ENCODE results near the gene OLA1. TPM values are rescaled to one million over a fixed set of nuclear protein-coding genes. Genes with fewer than 3 reads are reported as not detected.

Gene OLA1
- polyA plus RNA-seq, 1 donor (not counting 4 experiments of a cell fraction or from before 2014, with no cell fraction given): 217 TPM

- Histone ChIP-seq H3K27me3 (ENCODE audit: control insufficient read depth, extremely low read depth, insufficient read depth, low read length) (no peaks in the 10 kb centered on the region), H3K4me1 (ENCODE audit: control insufficient read depth, extremely low read depth, insufficient read depth, low read length) (no peaks in the 10 kb centered on the region), H3K9me3 (ENCODE audit: control insufficient read depth, low read depth, low read length) (no peaks in the 10 kb centered on the region), H3K4me2 (ENCODE audit: control insufficient read depth, extremely low read depth, insufficient read depth, low read depth, low read length) (no peak overlapping the region), H3K9ac (ENCODE audit: control insufficient read depth, extremely low read depth, insufficient read depth, low read length) (no peak overlapping the region), H2AFZ (ENCODE audit: control insufficient read depth, low read length) (no peak overlapping the region), H3K4me3 (ENCODE audit: control insufficient read depth in 2 of 3, extremely low read depth in 1 of 3, insufficient read depth in 2 of 3, low read depth in 1 of 3, low read length in 3 of 3) (no peak overlapping the region), H3K36me3 (ENCODE audit: control insufficient read depth in 2 of 2, extremely low read depth in 1 of 2, insufficient read depth in 2 of 2, low read length in 2 of 2) (peaks cover 2 to 3% of the 10 kb centered on the region in 2 experiments), H3K9me1 (ENCODE audit: control insufficient read depth, extremely low read depth, insufficient read depth, low read length) (no peaks in the 10 kb centered on the region), H4K20me1 (ENCODE audit: control insufficient read depth, extremely low read depth, insufficient read depth, low read length) (no peaks in the 10 kb centered on the region), H3K79me2 (ENCODE audit: control insufficient read depth, insufficient read depth, low read length) (peaks cover 60% of the 10 kb centered on the region), H3K27ac (ENCODE audit: control insufficient read depth, insufficient read depth, low read length) (no peak overlapping the region)
- FAIRE-seq: no peak
- TF ChIP-seq CTCF (optimal IDR thresholded peaks at IDR 0.05 in 1 of 3, IDR thresholded peaks at IDR 0.05 in 1 of 3, conservative IDR thresholded peaks at IDR 0.05 in 1 of 3; ENCODE audit: extremely low read depth in 1 of 3, insufficient read depth in 2 of 3, low read length in 3 of 3): no peak
- TF ChIP-seq EZH2 (IDR thresholded peaks at IDR 0.05; ENCODE audit: low read length): no peak
- DNase-seq (ENCODE audit: low read depth, low spot score): no peak
- dilution Hi-C loops (cut with MboI; ENCODE audit: extremely low pct_ligation_motif_present, low sequenced_read_pairs): no loop called here
Measured at GRCh38 chr2:174184915-174185314, 63.4 kb downstream of the OLA1 start.

- Histone ChIP-seq H3K36me3 (ENCODE audit: control insufficient read depth in 2 of 2, extremely low read depth in 1 of 2, insufficient read depth in 2 of 2, low read length in 2 of 2) (peaks cover 2 to 3% of the 10 kb centered on the region in 2 experiments), H3K4me3 (ENCODE audit: control insufficient read depth in 2 of 3, extremely low read depth in 1 of 3, insufficient read depth in 2 of 3, low read depth in 1 of 3, low read length in 3 of 3) (no peak overlapping the region), H3K27me3 (ENCODE audit: control insufficient read depth, extremely low read depth, insufficient read depth, low read length) (no peaks in the 10 kb centered on the region), H3K4me1 (ENCODE audit: control insufficient read depth, extremely low read depth, insufficient read depth, low read length) (no peaks in the 10 kb centered on the region), H3K27ac (ENCODE audit: control insufficient read depth, insufficient read depth, low read length) (no peak overlapping the region), H3K9ac (ENCODE audit: control insufficient read depth, extremely low read depth, insufficient read depth, low read length) (no peak overlapping the region), H3K4me2 (ENCODE audit: control insufficient read depth, extremely low read depth, insufficient read depth, low read depth, low read length) (no peak overlapping the region), H3K9me1 (ENCODE audit: control insufficient read depth, extremely low read depth, insufficient read depth, low read length) (no peaks in the 10 kb centered on the region), H4K20me1 (ENCODE audit: control insufficient read depth, extremely low read depth, insufficient read depth, low read length) (no peaks in the 10 kb centered on the region), H2AFZ (ENCODE audit: control insufficient read depth, low read length) (no peak overlapping the region), H3K9me3 (ENCODE audit: control insufficient read depth, low read depth, low read length) (no peaks in the 10 kb centered on the region), H3K79me2 (ENCODE audit: control insufficient read depth, insufficient read depth, low read length) (peaks cover 56% of the 10 kb centered on the region)
- DNase-seq (ENCODE audit: low read depth, low spot score) (no peak), FAIRE-seq (no peak)
- no peak for TF ChIP-seq CTCF (optimal IDR thresholded peaks at IDR 0.05 in 1 of 3, IDR thresholded peaks at IDR 0.05 in 1 of 3, conservative IDR thresholded peaks at IDR 0.05 in 1 of 3; ENCODE audit: extremely low read depth in 1 of 3, insufficient read depth in 2 of 3, low read length in 3 of 3)
- no peak for TF ChIP-seq EZH2 (IDR thresholded peaks at IDR 0.05; ENCODE audit: low read length)
- dilution Hi-C loops (cut with MboI; ENCODE audit: extremely low pct_ligation_motif_present, low sequenced_read_pairs): no loop called here
Measured at GRCh38 chr2:174184504-174184903, 63.8 kb downstream of the OLA1 start.

Data from keratinocyte (primary cell).